B cell (primary cell): ENCODE results near the gene PDZRN3. TPM values are rescaled to one million over a fixed set of nuclear protein-coding genes. Genes with fewer than 3 reads are reported as not detected.

Source experiments
- ATAC-seq: fragments of 200-7000 bp; cut with Tn5 transposase; one replicate; pipeline ENCODE4 v1.10.0; 2021; ENCODE audit warnings: low read depth, mild to moderate bottlenecking, moderate number of reproducible peaks, moderate library complexity
- CTCF ChIA-PET: fragments of 350-600 bp; sonication (Branson Sonifier 250); formaldehyde crosslinking; loops from one replicate; lab custom pipeline; 2021; ENCODE audit warnings: antibody characterized with exemption, inconsistent platforms; lab: Charles Lee
- POLR2A ChIA-PET: fragments of 350-600 bp; sonication (Branson Sonifier 250); formaldehyde crosslinking; loops from one replicate; lab custom pipeline; 2021; ENCODE audit warnings: antibody characterized with exemption; lab: Charles Lee
- DNase-seq: peaks from one replicate; pipeline ENCODE4 v3.0.0; 2013
- H2AFZ ChIP-seq: 2 replicates; pipeline ENCODE4 v1.6.1; 2012; ENCODE audit warnings: mild to moderate bottlenecking, low read depth, low read length; ENCODE audit not compliant: insufficient read depth, poor library complexity, severe bottlenecking
- H3K27ac ChIP-seq, 2 donors: 1 replicate in 1 of 2; 2 replicates in 1 of 2; pipeline ENCODE4 v1.5.1; 2012 to 2013; ENCODE audit warnings: low read length in 2 of 2, mild to moderate bottlenecking in 2 of 2, moderate library complexity in 1 of 2
- H3K27me3 ChIP-seq, 4 experiments: fragments of 200-600 bp in 1 of 4; sonication (generic) in 1 of 4; replicated peaks in 1 of 4; 1 replicate in 2 of 4; 2 replicates in 2 of 4; pipeline versions ENCODE4 v1.6.1 to v1.7.0; 2013 to 2016; ENCODE audit warnings: low read length in 3 of 4, mild to moderate bottlenecking in 2 of 4, mixed read lengths in 1 of 4, moderate library complexity in 1 of 4; ENCODE audit not compliant: insufficient read depth in 4 of 4, control insufficient read depth in 3 of 4; ENCODE audit errors: control extremely low read depth in 1 of 4
- H3K36me3 ChIP-seq, 2 experiments: replicated peaks in 1 of 2; 1 replicate in 1 of 2; 2 replicates in 1 of 2; pipeline versions ENCODE4 v1.6.1 to v1.7.1; 2013; ENCODE audit warnings: low read length in 1 of 2; ENCODE audit not compliant: insufficient read depth in 2 of 2, control insufficient read depth in 1 of 2; ENCODE audit errors: control extremely low read depth in 1 of 2, extremely low read depth in 1 of 2
- H3K4me1 ChIP-seq, 2 donors: fragments of 200-600 bp in 1 of 2; sonication (generic) in 1 of 2; 1 replicate in 1 of 2; 2 replicates in 1 of 2; pipeline versions ENCODE4 v1.5.1 to v1.6.1; 2013 to 2017; ENCODE audit warnings: low read length in 2 of 2; ENCODE audit not compliant: control insufficient read depth in 2 of 2, insufficient read depth in 2 of 2
- H3K4me2 ChIP-seq: replicated peaks from 2 replicates; pipeline ENCODE3; 2012; ENCODE audit warnings: mild to moderate bottlenecking, low read depth, low read length; ENCODE audit not compliant: poor library complexity, severe bottlenecking
- H3K4me3 ChIP-seq, 5 experiments: fragments of 200-600 bp in 1 of 5; sonication (generic) in 1 of 5; 1 replicate in 3 of 5; 2 replicates in 2 of 5; pipeline versions ENCODE4 v1.5.1 to v1.7.0; 2011 to 2016; ENCODE audit warnings: low read length in 4 of 5, mild to moderate bottlenecking in 4 of 5, low read depth in 2 of 5, control low read depth in 1 of 5, moderate library complexity in 1 of 5; ENCODE audit not compliant: insufficient read depth in 1 of 5; ENCODE audit errors: control extremely low read depth in 1 of 5, extremely low read depth in 1 of 5
- H3K79me2 ChIP-seq: fragments of 200-600 bp; sonication (generic); one replicate; pipeline ENCODE4 v1.6.0; 2016; ENCODE audit warnings: low read length; ENCODE audit not compliant: control insufficient read depth, insufficient read depth
- H3K9ac ChIP-seq: fragments of 200-600 bp; sonication (generic); 2 replicates; pipeline ENCODE4 v1.6.1; 2017; ENCODE audit warnings: mild to moderate bottlenecking, low read length, moderate library complexity
- H3K9me3 ChIP-seq, 3 donors: one replicate each; pipeline versions ENCODE4 v1.6.1 to v1.7.1; 2013; ENCODE audit warnings: low read length in 2 of 3; ENCODE audit not compliant: control insufficient read depth in 2 of 3, insufficient read depth in 1 of 3; ENCODE audit errors: control extremely low read depth in 1 of 3
- H4K20me1 ChIP-seq: 2 replicates; pipeline ENCODE4 v1.6.0; 2012; ENCODE audit warnings: mild to moderate bottlenecking, low read length; ENCODE audit not compliant: insufficient read depth, control insufficient read depth, poor library complexity, severe bottlenecking
- H3K27ac Mint-ChIP-seq: one replicate; pipeline ENCODE4 v1.8.0; 2021; ENCODE audit warnings: mixed read lengths
- H3K27me3 Mint-ChIP-seq: one replicate; pipeline ENCODE4 v1.8.0; 2021; ENCODE audit warnings: mixed read lengths
- H3K4me1 Mint-ChIP-seq: one replicate; pipeline ENCODE4 v1.8.0; 2021; ENCODE audit warnings: mixed read lengths
- H3K4me3 Mint-ChIP-seq: one replicate; pipeline ENCODE4 v1.8.0; 2021; ENCODE audit warnings: mixed read lengths
- H3K9me3 Mint-ChIP-seq: one replicate; pipeline ENCODE4 v1.8.0; 2022; ENCODE audit warnings: mixed read lengths; ENCODE audit not compliant: insufficient read depth
- CTCF ChIP-seq: fragments of 200-600 bp; IDR thresholded peaks from one replicate; pipeline ENCODE4 v1.8.0; 2022; ENCODE audit warnings: antibody characterized with exemption, mild to moderate bottlenecking
- EZH2 ChIP-seq: IDR thresholded peaks from 2 replicates; pipeline ENCODE4 v1.6.1; 2012; ENCODE audit warnings: borderline replicate concordance, low read depth, mild to moderate bottlenecking, moderate library complexity, low read length; ENCODE audit not compliant: insufficient read depth, poor library complexity, severe bottlenecking
- WGBS: methylation state at CpG from one replicate; pipeline ENCODE4 v1.1.5; 2013; ENCODE audit warnings: missing lambda C conversion rate; ENCODE audit not compliant: insufficient coverage; 5-methylcytosine and 5-hydroxymethylcytosine counted together
- intact Hi-C: fragments of 100-400 bp; cut with micrococcal nuclease; formaldehyde crosslinking; loops from one replicate; pipeline ENCODE4 v1.10.0; 2022
- polyA plus RNA-seq: library from polyadenylated mRNA; depleted of rRNA; stranded (reverse); fragments of >200 nt; gene quantifications from 2 replicates; pipeline ENCODE4 v1.2.3, GENCODE V29; 2012
- total RNA-seq, 2 donors: library from RNA; stranded (reverse); fragments of 120-200 nt in 1 of 2; gene quantifications; 1 replicate in 1 of 2; 2 replicates in 1 of 2; pipeline versions ENCODE4 v1.2.3 to v1.2.4, GENCODE V29; 2013 to 2022

Gene PDZRN3
- total and polyA plus RNA-seq, 2 donors (not counting 1 experiment from before 2014, with no cell fraction given): not detected

- ChIA-PET POLR2A (no interaction called here), CTCF (no interaction called here)
- 43% methylated on average over 1 of the region's 3 CpGs for WGBS
- H3K4me3 ChIP-seq: no peak overlapping the region
- no peaks in the 10 kb centered on the region for H3K79me2 ChIP-seq
- no peaks in the 10 kb centered on the region for H3K9me3 ChIP-seq
- no peaks in the 10 kb centered on the region for H3K9me3 Mint-ChIP-seq
- no peak overlapping the region for H3K27ac ChIP-seq
- no peaks in the 10 kb centered on the region for H4K20me1 ChIP-seq
- no peaks in the 10 kb centered on the region for H3K27me3 ChIP-seq
- no peak for ATAC-seq
- H3K4me1 Mint-ChIP-seq: no peaks in the 10 kb centered on the region
- H2AFZ ChIP-seq: no peak overlapping the region
- H3K27me3 Mint-ChIP-seq: peaks cover 9% of the 10 kb centered on the region
- H3K27ac Mint-ChIP-seq: no peak overlapping the region
- no peak overlapping the region for H3K9ac ChIP-seq
- H3K4me2 ChIP-seq: no peak overlapping the region
- H3K4me1 ChIP-seq: no peaks in the 10 kb centered on the region
- TF ChIP-seq CTCF: no peak
- no peak for TF ChIP-seq EZH2
- H3K36me3 ChIP-seq: no peaks in the 10 kb centered on the region
- no peak overlapping the region for H3K4me3 Mint-ChIP-seq
- no peak for DNase-seq
- intact Hi-C loops: no loop called here
Measured at GRCh38 chr3:73591286-73591800, 33.4 kb downstream of the PDZRN3 start.

- no peaks in the 10 kb centered on the region for H3K79me2 ChIP-seq
- CTCF ChIA-PET: no interaction called here
- no CpG with 5 or more reads among the region's 1 CpG for WGBS
- ATAC-seq (no peak), DNase-seq (no peak)
- no peaks in the 10 kb centered on the region for H3K36me3 ChIP-seq
- H3K9ac ChIP-seq: no peak overlapping the region
- H3K4me2 ChIP-seq: no peak overlapping the region
- Mint-ChIP-seq H3K4me1 (no peaks in the 10 kb centered on the region), H3K9me3 (no peaks in the 10 kb centered on the region), H3K27me3 (peaks cover 12% of the 10 kb centered on the region), H3K27ac (no peak overlapping the region), H3K4me3 (no peak overlapping the region)
- no peaks in the 10 kb centered on the region for H3K9me3 ChIP-seq
- no peaks in the 10 kb centered on the region for H3K27me3 ChIP-seq
- H3K4me1 ChIP-seq: no peaks in the 10 kb centered on the region
- H3K4me3 ChIP-seq: no peak overlapping the region
- TF ChIP-seq CTCF (no peak), EZH2 (no peak)
- H3K27ac ChIP-seq: no peak overlapping the region
- no peaks in the 10 kb centered on the region for H4K20me1 ChIP-seq
- H2AFZ ChIP-seq: no peak overlapping the region
- intact Hi-C loops: no loop called here
- POLR2A ChIA-PET: no interaction called here
Measured at GRCh38 chr3:73586628-73587027, 38.1 kb downstream of the PDZRN3 start.
